ENCODE measurements around the gene NKX6-2. TPM values are rescaled to one million over a fixed set of nuclear protein-coding genes. Genes with fewer than 3 reads are reported as not detected.

Gene NKX6-2
- total and polyA plus RNA-seq, 2 experiments from 2014 or later = 2.6 TPM; not detected in 1

GRCh38 chr10:132813560-132814468, 27.9 kb upstream of the NKX6-2 start:
- Histone ChIP-seq H3K36me3 (ENCODE audit: low read depth) (no peaks in the 10 kb centered on the region), H2AFZ (no peak overlapping the region), H3K9me2 (ENCODE audit: insufficient read depth) (no peaks in the 10 kb centered on the region), H3K27ac (no peak overlapping the region), H3K4me2 (ENCODE audit: unreplicated experiment) (no peak overlapping the region), H3F3A (ENCODE audit: insufficient read depth) (no peaks in the 10 kb centered on the region), H4K20me1 (ENCODE audit: insufficient read depth) (no peaks in the 10 kb centered on the region), H3K9me3 (ENCODE audit: low read depth) (no peaks in the 10 kb centered on the region), H3K4me1 (ENCODE audit: insufficient read depth) (no peaks in the 10 kb centered on the region), H3K9ac (no peak overlapping the region), H3K4me3 (no peak overlapping the region), H3K79me2 (ENCODE audit: insufficient read depth) (no peaks in the 10 kb centered on the region), H3K27me3 (replicated peaks; ENCODE audit: insufficient read depth) (peaks cover 14% of the 10 kb centered on the region)
- TF ChIP-seq EZH2 (IDR thresholded peaks at IDR 0.05; ENCODE audit: insufficient read depth, poor library complexity, severe bottlenecking) = no peak
- TF ChIP-seq EZH2phosphoT487 (IDR thresholded peaks at IDR 0.05; ENCODE audit: insufficient read depth, low read depth) = no peak
- no peak for DNase-seq
- WGBS, 2 experiments (ENCODE audit: low coverage in 1 of 2, low lambda C conversion rate in 2 of 2, missing lambda C conversion rate in 2 of 2) = 30 to 34% methylated on average over 20 to 28 of the region's 28 CpGs
- in situ Hi-C loops (cut with MboI) = no loop called here

- no peak overlapping the region for H2AFZ ChIP-seq
- no peak overlapping the region for H3K4me2 ChIP-seq (ENCODE audit: unreplicated experiment)
- no peaks in the 10 kb centered on the region for H3K4me1 ChIP-seq (ENCODE audit: insufficient read depth)
- TF ChIP-seq EZH2phosphoT487 (IDR thresholded peaks at IDR 0.05; ENCODE audit: insufficient read depth, low read depth) (no peak), EZH2 (IDR thresholded peaks at IDR 0.05; ENCODE audit: insufficient read depth, poor library complexity, severe bottlenecking) (no peak)
- 88 to 93% methylated on average over 10 of the region's 10 CpGs for WGBS, 2 experiments (ENCODE audit: low coverage in 1 of 2, low lambda C conversion rate in 2 of 2, missing lambda C conversion rate in 2 of 2)
- no peaks in the 10 kb centered on the region for H4K20me1 ChIP-seq (ENCODE audit: insufficient read depth)
- H3K9me3 ChIP-seq (ENCODE audit: low read depth) = no peaks in the 10 kb centered on the region
- H3K4me3 ChIP-seq = no peak overlapping the region
- H3K27me3 ChIP-seq (replicated peaks; ENCODE audit: insufficient read depth) = peaks cover 14% of the 10 kb centered on the region
- H3K79me2 ChIP-seq (ENCODE audit: insufficient read depth) = no peaks in the 10 kb centered on the region
- H3K9ac ChIP-seq = no peak overlapping the region
- DNase-seq = no peak
- H3K36me3 ChIP-seq (ENCODE audit: low read depth) = no peaks in the 10 kb centered on the region
- H3F3A ChIP-seq (ENCODE audit: insufficient read depth) = no peaks in the 10 kb centered on the region
- H3K27ac ChIP-seq = no peak overlapping the region
- in situ Hi-C loops (cut with MboI) = no loop called here
- no peaks in the 10 kb centered on the region for H3K9me2 ChIP-seq (ENCODE audit: insufficient read depth)
Measured at GRCh38 chr10:132813001-132813401, 27.1 kb upstream of the NKX6-2 start.

- no peak overlapping the region for H3K9ac ChIP-seq
- no peak for DNase-seq
- H2AFZ ChIP-seq = no peak overlapping the region
- no peak overlapping the region for H3K4me2 ChIP-seq (ENCODE audit: unreplicated experiment)
- no peaks in the 10 kb centered on the region for H3K9me3 ChIP-seq (ENCODE audit: low read depth)
- H3F3A ChIP-seq (ENCODE audit: insufficient read depth) = no peaks in the 10 kb centered on the region
- 49 to 64% methylated on average over 6 to 11 of the region's 11 CpGs for WGBS, 2 experiments (ENCODE audit: low coverage in 1 of 2, low lambda C conversion rate in 2 of 2, missing lambda C conversion rate in 2 of 2)
- no peak overlapping the region for H3K27ac ChIP-seq
- no peaks in the 10 kb centered on the region for H3K4me1 ChIP-seq (ENCODE audit: insufficient read depth)
- in situ Hi-C loops (cut with MboI) = no loop called here
- TF ChIP-seq EZH2phosphoT487 (IDR thresholded peaks at IDR 0.05; ENCODE audit: insufficient read depth, low read depth) (no peak), EZH2 (IDR thresholded peaks at IDR 0.05; ENCODE audit: insufficient read depth, poor library complexity, severe bottlenecking) (no peak)
- no peaks in the 10 kb centered on the region for H3K36me3 ChIP-seq (ENCODE audit: low read depth)
- H3K4me3 ChIP-seq = no peak overlapping the region
- H3K27me3 ChIP-seq (replicated peaks; ENCODE audit: insufficient read depth) = peaks cover 13% of the 10 kb centered on the region
- no peaks in the 10 kb centered on the region for H3K9me2 ChIP-seq (ENCODE audit: insufficient read depth)
- no peaks in the 10 kb centered on the region for H4K20me1 ChIP-seq (ENCODE audit: insufficient read depth)
- H3K79me2 ChIP-seq (ENCODE audit: insufficient read depth) = no peaks in the 10 kb centered on the region
Measured at GRCh38 chr10:132812520-132812919, 26.6 kb upstream of the NKX6-2 start.

- Histone ChIP-seq H3K9ac (no peak overlapping the region), H3K4me2 (ENCODE audit: unreplicated experiment) (no peak overlapping the region), H2AFZ (no peak overlapping the region), H3K9me2 (ENCODE audit: insufficient read depth) (no peaks in the 10 kb centered on the region), H3F3A (ENCODE audit: insufficient read depth) (no peaks in the 10 kb centered on the region), H4K20me1 (ENCODE audit: insufficient read depth) (no peaks in the 10 kb centered on the region), H3K79me2 (ENCODE audit: insufficient read depth) (no peaks in the 10 kb centered on the region), H3K4me3 (no peak overlapping the region), H3K27ac (no peak overlapping the region), H3K9me3 (ENCODE audit: low read depth) (no peaks in the 10 kb centered on the region), H3K4me1 (ENCODE audit: insufficient read depth) (no peaks in the 10 kb centered on the region), H3K36me3 (ENCODE audit: low read depth) (no peaks in the 10 kb centered on the region), H3K27me3 (replicated peaks; ENCODE audit: insufficient read depth) (peaks cover 7% of the 10 kb centered on the region)
- no peak for TF ChIP-seq EZH2phosphoT487 (IDR thresholded peaks at IDR 0.05; ENCODE audit: insufficient read depth, low read depth)
- TF ChIP-seq EZH2 (IDR thresholded peaks at IDR 0.05; ENCODE audit: insufficient read depth, poor library complexity, severe bottlenecking) = no peak
- in situ Hi-C loops (cut with MboI) = no loop called here
- WGBS, 2 experiments (ENCODE audit: low coverage in 1 of 2, low lambda C conversion rate in 2 of 2, missing lambda C conversion rate in 2 of 2) = 70 to 74% methylated on average over 25 to 26 of the region's 26 CpGs
- no peak for DNase-seq
Measured at GRCh38 chr10:132811891-132812481, 26.0 kb upstream of the NKX6-2 start.

Data from GM23248 (cell line).